ENCODE measurements around the gene SHISA3.

DNA sequence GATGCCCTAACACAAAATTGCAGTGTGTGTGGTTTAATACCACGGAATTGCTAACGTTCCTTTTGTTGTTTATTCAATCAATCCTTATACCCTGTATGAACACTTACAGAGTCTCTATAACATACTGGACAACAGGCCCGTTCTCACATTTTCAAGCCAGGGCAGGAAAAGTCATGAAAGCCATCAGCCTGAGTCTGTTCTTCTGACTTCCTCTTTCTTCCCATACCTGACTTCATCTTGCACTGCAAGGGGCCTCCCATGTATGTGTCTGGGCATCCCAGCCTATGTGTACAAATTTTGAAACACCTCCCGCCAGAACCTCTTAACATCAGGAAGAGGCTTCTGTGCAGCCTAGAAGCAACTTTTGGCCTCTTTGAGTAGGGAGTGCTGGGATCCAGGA, 4.9 kb upstream of the SHISA3 start:
- no peak for TF ChIP-seq EZH2phosphoT487 (IDR thresholded peaks at IDR 0.05; ENCODE audit: borderline replicate concordance, low read depth, low read length)
- TF ChIP-seq, protein P1, sequence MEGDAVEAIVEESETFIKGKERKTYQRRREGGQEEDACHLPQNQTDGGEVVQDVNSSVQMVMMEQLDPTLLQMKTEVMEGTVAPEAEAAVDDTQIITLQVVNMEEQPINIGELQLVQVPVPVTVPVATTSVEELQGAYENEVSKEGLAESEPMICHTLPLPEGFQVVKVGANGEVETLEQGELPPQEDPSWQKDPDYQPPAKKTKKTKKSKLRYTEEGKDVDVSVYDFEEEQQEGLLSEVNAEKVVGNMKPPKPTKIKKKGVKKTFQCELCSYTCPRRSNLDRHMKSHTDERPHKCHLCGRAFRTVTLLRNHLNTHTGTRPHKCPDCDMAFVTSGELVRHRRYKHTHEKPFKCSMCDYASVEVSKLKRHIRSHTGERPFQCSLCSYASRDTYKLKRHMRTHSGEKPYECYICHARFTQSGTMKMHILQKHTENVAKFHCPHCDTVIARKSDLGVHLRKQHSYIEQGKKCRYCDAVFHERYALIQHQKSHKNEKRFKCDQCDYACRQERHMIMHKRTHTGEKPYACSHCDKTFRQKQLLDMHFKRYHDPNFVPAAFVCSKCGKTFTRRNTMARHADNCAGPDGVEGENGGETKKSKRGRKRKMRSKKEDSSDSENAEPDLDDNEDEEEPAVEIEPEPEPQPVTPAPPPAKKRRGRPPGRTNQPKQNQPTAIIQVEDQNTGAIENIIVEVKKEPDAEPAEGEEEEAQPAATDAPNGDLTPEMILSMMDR (conservative IDR thresholded peaks at IDR 0.05; ENCODE audit: low read length) = no peak
